Uterus (tissue), 2 donors: Measurements from ENCODE around the gene SV2B.

Experiments
- CTCF ChIP-seq, 4 experiments: fragments of 200-600 bp in 2 of 4; fragments of 450-650 bp in 2 of 4; sonication (generic) in 2 of 4; IDR thresholded peaks; one replicate each; pipeline ENCODE4 v1.5.1; 2016 to 2019; ENCODE audit warnings: antibody characterized with exemption in 4 of 4, mild to moderate bottlenecking in 2 of 4, moderate library complexity in 1 of 4
- POLR2A ChIP-seq, 2 donors: fragments of 450-650 bp; IDR thresholded peaks; one replicate each; pipeline ENCODE4 v1.6.1; 2016; ENCODE audit warnings: antibody characterized with exemption in 2 of 2, mild to moderate bottlenecking in 1 of 2, moderate library complexity in 1 of 2

DNA sequence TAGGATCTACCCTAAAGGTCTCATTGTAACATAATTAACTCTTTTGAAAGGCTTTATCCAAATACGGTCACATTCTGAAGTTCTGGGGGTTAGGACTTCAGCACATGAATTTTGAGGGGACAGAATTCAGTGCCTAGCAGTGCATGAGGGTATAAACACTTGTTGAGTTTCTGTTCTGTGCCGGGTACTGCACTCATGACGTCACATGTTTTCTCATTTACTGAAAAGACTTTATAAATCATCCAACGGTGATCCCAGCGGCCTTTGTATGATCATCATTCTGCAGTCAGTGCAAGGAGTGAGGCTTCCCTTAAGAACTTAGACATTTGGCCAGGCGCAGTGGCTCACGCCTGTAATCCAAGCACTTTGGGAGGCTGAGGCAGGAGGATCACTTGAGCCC is 25.1 kb downstream of the SV2B start:
- TF ChIP-seq POLR2A (IDR thresholded peaks at IDR 0.05) (no peak), CTCF (IDR thresholded peaks at IDR 0.05) (no peak)
